ENCODE results near the gene MGMT. TPM values are rescaled to one million over a fixed set of nuclear protein-coding genes. Genes with fewer than 3 reads are reported as not detected.

MGMT gene
- total and polyA plus RNA-seq, 2 donors (not counting 3 experiments of a cell fraction or from before 2014, with no cell fraction given), result 15.0 to 15.2 TPM

DNA sequence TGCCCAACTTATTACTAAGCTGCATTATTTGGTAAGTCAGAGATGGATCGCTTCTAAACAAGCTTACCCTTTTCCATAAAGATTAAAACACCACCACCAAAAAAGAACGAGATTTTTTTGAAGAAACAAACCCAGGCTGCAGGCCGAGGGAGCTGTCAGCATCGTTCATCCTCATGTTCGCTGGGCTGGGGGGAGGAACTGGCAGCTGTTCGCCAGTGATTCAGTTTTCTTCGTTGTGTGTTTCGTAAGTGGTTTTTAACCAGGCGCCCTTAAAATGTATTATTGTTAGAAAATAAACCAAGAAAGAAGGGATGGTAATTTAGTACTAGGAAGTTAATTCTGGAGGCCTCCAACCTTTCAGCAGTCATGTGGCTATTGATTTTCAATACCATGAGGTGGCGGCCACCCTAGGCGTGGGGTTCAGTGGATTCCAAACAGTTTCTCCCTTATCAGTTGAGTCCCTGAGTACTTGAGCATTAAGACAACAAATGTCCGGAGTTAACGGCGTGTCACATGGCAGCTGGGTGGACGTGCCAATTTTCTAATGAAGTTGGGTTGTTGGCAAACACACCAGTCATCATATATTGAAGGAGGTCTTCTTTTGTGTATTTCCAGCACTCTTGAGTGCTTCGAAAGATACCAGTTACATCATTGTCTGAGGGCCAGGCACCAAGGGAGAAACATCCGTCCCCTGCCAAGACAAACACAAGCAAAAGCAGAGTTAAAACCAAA, 323.8 kb downstream of the MGMT start:
- no peak overlapping the region for H3K27ac ChIP-seq (ENCODE audit: insufficient read depth, low read depth, low read length)
- CTCF ChIA-PET, result no interaction called here
- no peaks in the 10 kb centered on the region for H3K27me3 ChIP-seq (ENCODE audit: control insufficient read depth in 2 of 2, insufficient read depth in 2 of 2, low read length in 2 of 2)
- peaks cover 3% of the 10 kb centered on the region for H3K9me3 ChIP-seq (replicated peaks; ENCODE audit: control insufficient read depth, insufficient read depth, low read length)
- no peaks in the 10 kb centered on the region for H3K79me2 ChIP-seq (ENCODE audit: control insufficient read depth, insufficient read depth, low read length)
- H2AFZ ChIP-seq (ENCODE audit: low read depth, low read length), result no peak overlapping the region
- dilution Hi-C loops (cut with MboI; ENCODE audit: extremely low pct_ligation_motif_present, low sequenced_read_pairs) (no loop called here), intact Hi-C loops (cut with micrococcal nuclease) (no loop called here)
- no peak overlapping the region for H3K9ac ChIP-seq (replicated peaks; ENCODE audit: extremely low read depth, insufficient read depth, low read length)
- H3K4me2 ChIP-seq (ENCODE audit: insufficient read depth, low read length), result no peak overlapping the region
- POLR2A ChIA-PET, result no interaction called here
- H3K9me1 ChIP-seq (replicated peaks; ENCODE audit: control insufficient read depth, extremely low read depth, insufficient read depth, low read length), result no peaks in the 10 kb centered on the region
- H3K36me3 ChIP-seq (ENCODE audit: control insufficient read depth in 2 of 2, extremely low read depth in 1 of 2, insufficient read depth in 2 of 2, low read length in 2 of 2), result no peaks in the 10 kb centered on the region
- no TSS peak for BruUV-seq (replicated peaks)
- no peaks in the 10 kb centered on the region for H3K4me1 ChIP-seq (ENCODE audit: control insufficient read depth, extremely low read depth, insufficient read depth, low read length)
- TF ChIP-seq EZH2 (IDR thresholded peaks at IDR 0.05; ENCODE audit: borderline replicate concordance, low read depth, low read length, severe bottlenecking) (no peak), POLR2AphosphoS5 (IDR thresholded peaks at IDR 0.05; ENCODE audit: insufficient read depth, low read depth, low read length) (no peak), FOS (IDR thresholded peaks at IDR 0.05; ENCODE audit: borderline replicate concordance, insufficient read depth, low read length) (no peak), MYC (IDR thresholded peaks at IDR 0.05; ENCODE audit: low read depth, low read length) (no peak), JUN (IDR thresholded peaks at IDR 0.05; ENCODE audit: borderline replicate concordance, insufficient read depth, insufficient read length, low read depth) (no peak), GATA2 (IDR thresholded peaks at IDR 0.05; ENCODE audit: insufficient read depth, insufficient read length, low read depth, low read length) (no peak), POLR2A (IDR thresholded peaks at IDR 0.05; ENCODE audit: low read depth, low read length) (no peak)
- TF ChIP-seq, protein P1, sequence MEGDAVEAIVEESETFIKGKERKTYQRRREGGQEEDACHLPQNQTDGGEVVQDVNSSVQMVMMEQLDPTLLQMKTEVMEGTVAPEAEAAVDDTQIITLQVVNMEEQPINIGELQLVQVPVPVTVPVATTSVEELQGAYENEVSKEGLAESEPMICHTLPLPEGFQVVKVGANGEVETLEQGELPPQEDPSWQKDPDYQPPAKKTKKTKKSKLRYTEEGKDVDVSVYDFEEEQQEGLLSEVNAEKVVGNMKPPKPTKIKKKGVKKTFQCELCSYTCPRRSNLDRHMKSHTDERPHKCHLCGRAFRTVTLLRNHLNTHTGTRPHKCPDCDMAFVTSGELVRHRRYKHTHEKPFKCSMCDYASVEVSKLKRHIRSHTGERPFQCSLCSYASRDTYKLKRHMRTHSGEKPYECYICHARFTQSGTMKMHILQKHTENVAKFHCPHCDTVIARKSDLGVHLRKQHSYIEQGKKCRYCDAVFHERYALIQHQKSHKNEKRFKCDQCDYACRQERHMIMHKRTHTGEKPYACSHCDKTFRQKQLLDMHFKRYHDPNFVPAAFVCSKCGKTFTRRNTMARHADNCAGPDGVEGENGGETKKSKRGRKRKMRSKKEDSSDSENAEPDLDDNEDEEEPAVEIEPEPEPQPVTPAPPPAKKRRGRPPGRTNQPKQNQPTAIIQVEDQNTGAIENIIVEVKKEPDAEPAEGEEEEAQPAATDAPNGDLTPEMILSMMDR (IDR thresholded peaks at IDR 0.05; ENCODE audit: extremely low read depth in 1 of 2, insufficient read depth in 1 of 2, low read depth in 1 of 2, low read length in 2 of 2), result no peak
- TF ChIP-seq, protein P2, sequence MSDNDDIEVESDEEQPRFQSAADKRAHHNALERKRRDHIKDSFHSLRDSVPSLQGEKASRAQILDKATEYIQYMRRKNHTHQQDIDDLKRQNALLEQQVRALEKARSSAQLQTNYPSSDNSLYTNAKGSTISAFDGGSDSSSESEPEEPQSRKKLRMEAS (IDR thresholded peaks at IDR 0.05; ENCODE audit: insufficient read depth, insufficient read length), result no peak
- H3K4me3 ChIP-seq (replicated peaks in 1 of 3; ENCODE audit: insufficient read depth in 1 of 3, low read depth in 1 of 3, low read length in 3 of 3), result no peak overlapping the region
- no peaks in the 10 kb centered on the region for H4K20me1 ChIP-seq (replicated peaks; ENCODE audit: control insufficient read depth, extremely low read depth, insufficient read depth, low read length)
- FAIRE-seq, result no peak
- DNase-seq (ENCODE audit: low read depth, low spot score), result no peak
